HepG2 (cell line): ENCODE results near the gene SAPCD1. TPM values are rescaled to one million over a fixed set of nuclear protein-coding genes. Genes with fewer than 3 reads are reported as not detected.
A peak's percentile ranks its signal among the peaks of the same experiment; 100 is the strongest.

ENCODE experiments used
- CREM ChIP-seq, 2 experiments: sonication (generic) in 1 of 2; formaldehyde crosslinking in 1 of 2; IDR thresholded peaks; 2 replicates each; pipeline versions ENCODE4 v1.4.0 to v1.6.1; 2016 to 2020; ENCODE audit warnings: antibody characterized with exemption in 1 of 2, mild to moderate bottlenecking in 1 of 2, missing genetic modification reagents in 1 of 2
- EED ChIP-seq: sonication (generic); formaldehyde crosslinking; IDR thresholded peaks from 2 replicates; pipeline ENCODE4 v1.5.0; 2020; ENCODE audit warnings: mild to moderate bottlenecking, missing genetic modification reagents
- NFE2L1 ChIP-seq: sonication (generic); formaldehyde crosslinking; IDR thresholded peaks from 2 replicates; pipeline ENCODE4 v1.4.0; 2020; ENCODE audit warnings: missing genetic modification reagents, mild to moderate bottlenecking, borderline replicate concordance
- NFKB2 ChIP-seq: sonication (generic); formaldehyde crosslinking; IDR thresholded peaks from 2 replicates; pipeline ENCODE4 v1.4.0; 2020; ENCODE audit warnings: missing genetic modification reagents, borderline replicate concordance
- REPIN1 ChIP-seq: sonication (generic); formaldehyde crosslinking; IDR thresholded peaks from 2 replicates; pipeline ENCODE4 v1.8.0; 2022; ENCODE audit warnings: missing genetic modification reagents, low read depth, mild to moderate bottlenecking, borderline replicate concordance
- SMYD3 ChIP-seq: sonication (generic); formaldehyde crosslinking; IDR thresholded peaks from 2 replicates; pipeline ENCODE4 v1.8.1; 2023; ENCODE audit warnings: mild to moderate bottlenecking, missing genetic modification reagents
- SPEN ChIP-seq: sonication (generic); formaldehyde crosslinking; IDR thresholded peaks from 2 replicates; pipeline ENCODE4 v1.5.1; 2020; ENCODE audit warnings: low read depth, mild to moderate bottlenecking, missing genetic modification reagents
- ZNF251 ChIP-seq: sonication (generic); formaldehyde crosslinking; IDR thresholded peaks from 2 replicates; pipeline ENCODE4 v1.9.0; 2021; ENCODE audit warnings: mild to moderate bottlenecking, missing genetic modification reagents
- ZNF510 ChIP-seq: sonication (generic); formaldehyde crosslinking; IDR thresholded peaks from 2 replicates; pipeline ENCODE4 v1.4.0; 2020; ENCODE audit warnings: low read depth, mild to moderate bottlenecking, missing genetic modification reagents
- ZSCAN9 ChIP-seq: IDR thresholded peaks from 2 replicates; pipeline ENCODE4 v1.6.1; 2016; ENCODE audit warnings: borderline replicate concordance
- polyA plus RNA-seq, 8 experiments: library from polyadenylated mRNA; depleted of rRNA in 3 of 8; stranded (reverse) in 7 of 8; unstranded in 1 of 8; fragments of >200 nt; fragmentation: Illumina TruSeq in 4 of 8; extraction: Trizol in 4 of 8; gene quantifications; 2 replicates each; pipeline versions ENCODE4 v1.2.1 to v1.2.3, GENCODE V29; 2011 to 2016; ENCODE audit warnings: low read depth in 4 of 8, missing spikeins in 1 of 8, mixed read lengths in 1 of 8; ENCODE audit not compliant: insufficient read depth in 1 of 8
- total RNA-seq, 5 experiments: library from RNA; depleted of rRNA; stranded (reverse); fragments of >200 nt; fragmentation: Illumina TruSeq; extraction: Trizol; gene quantifications; 2 replicates each; pipeline ENCODE4 v1.2.3, GENCODE V29; 2016; ENCODE audit warnings: low read depth in 1 of 5
- TF ChIP-seq, protein P1 (sequence below): sonication (generic); formaldehyde crosslinking; IDR thresholded peaks from 2 replicates; pipeline ENCODE4 v1.4.0; 2020; ENCODE audit warnings: mild to moderate bottlenecking, missing genetic modification reagents
- TF ChIP-seq, protein P2 (sequence below): sonication (generic); formaldehyde crosslinking; IDR thresholded peaks from 2 replicates; pipeline ENCODE4 v1.4.0; 2020; ENCODE audit warnings: mild to moderate bottlenecking, missing genetic modification reagents
- TF ChIP-seq, protein P3 (sequence below): sonication (generic); formaldehyde crosslinking; conservative IDR thresholded peaks from 2 replicates; pipeline ENCODE4 v1.8.0; 2022; ENCODE audit warnings: low read depth, missing genetic modification reagents
- TF ChIP-seq, protein P4 (sequence below): sonication (generic); formaldehyde crosslinking; conservative IDR thresholded peaks from 2 replicates; pipeline ENCODE4 v1.4.0; 2020; ENCODE audit warnings: missing genetic modification reagents

The SAPCD1 gene
- total and polyA plus RNA-seq, 2 of the 13 experiments (the other 11 are each of a cell fraction or from before 2014, with no cell fraction given): 2.5 to 3.9 TPM

DNA sequence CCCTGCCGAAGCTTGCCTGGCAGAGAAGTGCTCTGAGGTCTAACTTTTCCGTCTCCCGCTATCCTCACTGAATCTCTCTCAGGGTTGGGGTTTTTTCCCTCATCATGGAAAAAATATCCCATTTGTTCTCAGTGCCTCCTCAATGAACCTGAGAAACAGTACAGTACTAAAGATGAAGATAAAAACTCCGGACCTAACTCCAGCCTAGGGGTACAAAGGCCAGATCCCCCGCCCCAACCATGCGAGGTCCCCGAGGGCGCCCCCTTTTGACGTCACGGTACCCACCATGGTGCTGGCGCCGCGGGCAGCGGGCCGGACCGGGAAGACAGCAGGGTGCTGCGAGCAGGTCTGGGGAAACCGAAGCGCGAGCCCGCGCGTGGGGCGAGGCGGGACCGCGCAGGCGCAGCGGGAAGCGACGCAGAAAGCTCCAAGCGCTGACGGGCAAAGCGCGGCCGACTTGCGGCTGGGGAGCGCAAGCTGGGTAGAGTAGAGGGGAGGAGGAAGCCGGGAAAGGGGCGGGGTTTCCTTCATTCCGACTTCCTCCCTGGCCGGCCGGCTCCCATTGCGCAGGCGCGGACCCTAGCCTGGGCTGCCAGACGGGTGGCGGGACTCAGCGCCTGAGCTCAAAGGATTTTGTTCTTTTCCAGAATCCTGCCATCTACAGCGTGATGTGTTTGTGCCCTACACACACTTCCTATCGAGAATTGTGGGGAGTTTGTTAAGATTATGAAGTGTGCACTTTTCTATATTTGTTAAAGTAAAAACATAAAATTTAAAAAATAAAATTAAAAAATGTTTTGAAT, 44.2 kb downstream of the SAPCD1 start, which contains the start of gene LSM2 (continued):
- TF ChIP-seq CREM (IDR thresholded peaks at IDR 0.05): peak; percentile 96
- TF ChIP-seq CREM (CRISPR knock-in tag; IDR thresholded peaks at IDR 0.05): peak; percentile 89
- TF ChIP-seq ZNF251 (CRISPR knock-in tag): no peak
- TF ChIP-seq REPIN1 (CRISPR knock-in tag): peak; percentile 96
- peak; percentile 98 for TF ChIP-seq ZNF510 (CRISPR knock-in tag)
- TF ChIP-seq, protein P1, sequence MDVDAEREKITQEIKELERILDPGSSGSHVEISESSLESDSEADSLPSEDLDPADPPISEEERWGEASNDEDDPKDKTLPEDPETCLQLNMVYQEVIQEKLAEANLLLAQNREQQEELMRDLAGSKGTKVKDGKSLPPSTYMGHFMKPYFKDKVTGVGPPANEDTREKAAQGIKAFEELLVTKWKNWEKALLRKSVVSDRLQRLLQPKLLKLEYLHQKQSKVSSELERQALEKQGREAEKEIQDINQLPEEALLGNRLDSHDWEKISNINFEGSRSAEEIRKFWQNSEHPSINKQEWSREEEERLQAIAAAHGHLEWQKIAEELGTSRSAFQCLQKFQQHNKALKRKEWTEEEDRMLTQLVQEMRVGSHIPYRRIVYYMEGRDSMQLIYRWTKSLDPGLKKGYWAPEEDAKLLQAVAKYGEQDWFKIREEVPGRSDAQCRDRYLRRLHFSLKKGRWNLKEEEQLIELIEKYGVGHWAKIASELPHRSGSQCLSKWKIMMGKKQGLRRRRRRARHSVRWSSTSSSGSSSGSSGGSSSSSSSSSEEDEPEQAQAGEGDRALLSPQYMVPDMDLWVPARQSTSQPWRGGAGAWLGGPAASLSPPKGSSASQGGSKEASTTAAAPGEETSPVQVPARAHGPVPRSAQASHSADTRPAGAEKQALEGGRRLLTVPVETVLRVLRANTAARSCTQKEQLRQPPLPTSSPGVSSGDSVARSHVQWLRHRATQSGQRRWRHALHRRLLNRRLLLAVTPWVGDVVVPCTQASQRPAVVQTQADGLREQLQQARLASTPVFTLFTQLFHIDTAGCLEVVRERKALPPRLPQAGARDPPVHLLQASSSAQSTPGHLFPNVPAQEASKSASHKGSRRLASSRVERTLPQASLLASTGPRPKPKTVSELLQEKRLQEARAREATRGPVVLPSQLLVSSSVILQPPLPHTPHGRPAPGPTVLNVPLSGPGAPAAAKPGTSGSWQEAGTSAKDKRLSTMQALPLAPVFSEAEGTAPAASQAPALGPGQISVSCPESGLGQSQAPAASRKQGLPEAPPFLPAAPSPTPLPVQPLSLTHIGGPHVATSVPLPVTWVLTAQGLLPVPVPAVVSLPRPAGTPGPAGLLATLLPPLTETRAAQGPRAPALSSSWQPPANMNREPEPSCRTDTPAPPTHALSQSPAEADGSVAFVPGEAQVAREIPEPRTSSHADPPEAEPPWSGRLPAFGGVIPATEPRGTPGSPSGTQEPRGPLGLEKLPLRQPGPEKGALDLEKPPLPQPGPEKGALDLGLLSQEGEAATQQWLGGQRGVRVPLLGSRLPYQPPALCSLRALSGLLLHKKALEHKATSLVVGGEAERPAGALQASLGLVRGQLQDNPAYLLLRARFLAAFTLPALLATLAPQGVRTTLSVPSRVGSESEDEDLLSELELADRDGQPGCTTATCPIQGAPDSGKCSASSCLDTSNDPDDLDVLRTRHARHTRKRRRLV (CRISPR knock-in tag): peak; percentile 88
- TF ChIP-seq, protein P2, sequence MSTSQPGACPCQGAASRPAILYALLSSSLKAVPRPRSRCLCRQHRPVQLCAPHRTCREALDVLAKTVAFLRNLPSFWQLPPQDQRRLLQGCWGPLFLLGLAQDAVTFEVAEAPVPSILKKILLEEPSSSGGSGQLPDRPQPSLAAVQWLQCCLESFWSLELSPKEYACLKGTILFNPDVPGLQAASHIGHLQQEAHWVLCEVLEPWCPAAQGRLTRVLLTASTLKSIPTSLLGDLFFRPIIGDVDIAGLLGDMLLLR (CRISPR knock-in tag): peak; percentile 86
- peak; percentile 69; the same call in 1 of the 2 replicates for TF ChIP-seq SMYD3 (CRISPR knock-in tag)
- TF ChIP-seq SPEN (CRISPR knock-in tag): peak; percentile 93
- peak; percentile 76; the same call in 1 of the 2 replicates for TF ChIP-seq ZSCAN9 (CRISPR knock-in tag)
- no peak for TF ChIP-seq NFE2L1 (CRISPR knock-in tag)
- TF ChIP-seq, protein P3, sequence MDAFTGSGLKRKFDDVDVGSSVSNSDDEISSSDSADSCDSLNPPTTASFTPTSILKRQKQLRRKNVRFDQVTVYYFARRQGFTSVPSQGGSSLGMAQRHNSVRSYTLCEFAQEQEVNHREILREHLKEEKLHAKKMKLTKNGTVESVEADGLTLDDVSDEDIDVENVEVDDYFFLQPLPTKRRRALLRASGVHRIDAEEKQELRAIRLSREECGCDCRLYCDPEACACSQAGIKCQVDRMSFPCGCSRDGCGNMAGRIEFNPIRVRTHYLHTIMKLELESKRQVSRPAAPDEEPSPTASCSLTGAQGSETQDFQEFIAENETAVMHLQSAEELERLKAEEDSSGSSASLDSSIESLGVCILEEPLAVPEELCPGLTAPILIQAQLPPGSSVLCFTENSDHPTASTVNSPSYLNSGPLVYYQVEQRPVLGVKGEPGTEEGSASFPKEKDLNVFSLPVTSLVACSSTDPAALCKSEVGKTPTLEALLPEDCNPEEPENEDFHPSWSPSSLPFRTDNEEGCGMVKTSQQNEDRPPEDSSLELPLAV: no peak
- TF ChIP-seq, protein P4, sequence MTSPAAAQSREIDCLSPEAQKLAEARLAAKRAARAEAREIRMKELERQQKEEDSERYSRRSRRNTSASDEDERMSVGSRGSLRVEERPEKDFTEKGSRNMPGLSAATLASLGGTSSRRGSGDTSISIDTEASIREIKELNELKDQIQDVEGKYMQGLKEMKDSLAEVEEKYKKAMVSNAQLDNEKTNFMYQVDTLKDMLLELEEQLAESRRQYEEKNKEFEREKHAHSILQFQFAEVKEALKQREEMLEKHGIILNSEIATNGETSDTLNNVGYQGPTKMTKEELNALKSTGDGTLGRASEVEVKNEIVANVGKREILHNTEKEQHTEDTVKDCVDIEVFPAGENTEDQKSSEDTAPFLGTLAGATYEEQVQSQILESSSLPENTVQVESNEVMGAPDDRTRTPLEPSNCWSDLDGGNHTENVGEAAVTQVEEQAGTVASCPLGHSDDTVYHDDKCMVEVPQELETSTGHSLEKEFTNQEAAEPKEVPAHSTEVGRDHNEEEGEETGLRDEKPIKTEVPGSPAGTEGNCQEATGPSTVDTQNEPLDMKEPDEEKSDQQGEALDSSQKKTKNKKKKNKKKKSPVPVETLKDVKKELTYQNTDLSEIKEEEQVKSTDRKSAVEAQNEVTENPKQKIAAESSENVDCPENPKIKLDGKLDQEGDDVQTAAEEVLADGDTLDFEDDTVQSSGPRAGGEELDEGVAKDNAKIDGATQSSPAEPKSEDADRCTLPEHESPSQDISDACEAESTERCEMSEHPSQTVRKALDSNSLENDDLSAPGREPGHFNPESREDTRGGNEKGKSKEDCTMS (CRISPR knock-in tag): no peak
- no peak for TF ChIP-seq EED
- TF ChIP-seq NFKB2: peak; percentile 93; the same call in 1 of the 2 replicates
